Tibial artery (tissue), 4 donors: ENCODE data around the gene KRTAP1-5.
"Not testable (repeated sequence)": the region's sequence is repeated elsewhere in the genome, so short reads cannot be mapped to it uniquely, and the experiment has no call there.

Experiments used
- DNase-seq, 2 donors: peaks; one replicate each; pipeline ENCODE4 v3.0.0-alpha.2; 2019
- H3K27ac ChIP-seq, 2 donors: fragments of 200-600 bp; sonication (generic) in 1 of 2; 1 replicate in 1 of 2; 2 replicates in 1 of 2; pipeline ENCODE4 v1.5.1; 2018 to 2019; ENCODE audit warnings: mild to moderate bottlenecking in 1 of 2
- H3K27me3 ChIP-seq, 2 donors: fragments of 200-600 bp; sonication (generic) in 1 of 2; one replicate each; pipeline versions ENCODE4 v1.5.1 to v1.6.0; 2016 to 2019
- H3K36me3 ChIP-seq, 3 donors: fragments of 200-600 bp; sonication (generic) in 2 of 3; one replicate each; pipeline ENCODE4 v1.5.1; 2016 to 2019; ENCODE audit warnings: mild to moderate bottlenecking in 2 of 3
- H3K4me1 ChIP-seq, 4 donors: fragments of 200-600 bp; sonication (generic) in 2 of 4; 1 replicate in 3 of 4; 2 replicates in 1 of 4; pipeline ENCODE4 v1.5.1; 2016 to 2019
- H3K4me3 ChIP-seq, 2 donors: fragments of 200-600 bp; sonication (generic) in 1 of 2; 1 replicate in 1 of 2; 2 replicates in 1 of 2; pipeline ENCODE4 v1.5.1; 2018 to 2019; ENCODE audit warnings: mild to moderate bottlenecking in 2 of 2
- H3K9me3 ChIP-seq, 3 donors: fragments of 200-600 bp; sonication (generic) in 1 of 3; one replicate each; pipeline ENCODE4 v1.5.1; 2016 to 2019
- intact Hi-C: fragments of 100-400 bp; cut with DNase I; formaldehyde crosslinking; loops from one replicate; pipeline ENCODE4 v1.15.0; 2023; ENCODE audit warnings: low total_unique reads
- TF ChIP-seq, protein P1 (sequence below), 2 experiments: fragments of 200-600 bp in 1 of 2; fragments of 450-650 bp in 1 of 2; IDR thresholded peaks; one replicate each; pipeline ENCODE4 v1.5.1; 2017 to 2019; ENCODE audit warnings: antibody characterized with exemption in 2 of 2, mild to moderate bottlenecking in 1 of 2, moderate library complexity in 1 of 2

KRTAP1-5 gene

GRCh38 chr17:41067281-41067680, 40.3 kb upstream of the KRTAP1-5 start:
- no peak for DNase-seq
- Histone ChIP-seq H3K4me1 (peaks cover 0 to 12% (median 1%) of the 10 kb centered on the region in 4 donors), H3K27me3 (no peaks in the 10 kb centered on the region), H3K36me3 (no peaks in the 10 kb centered on the region), H3K27ac (no peak overlapping the region), H3K9me3 (no peaks in the 10 kb centered on the region), H3K4me3 (no peak overlapping the region)
- intact Hi-C loops: no loop called here
- TF ChIP-seq, protein P1, sequence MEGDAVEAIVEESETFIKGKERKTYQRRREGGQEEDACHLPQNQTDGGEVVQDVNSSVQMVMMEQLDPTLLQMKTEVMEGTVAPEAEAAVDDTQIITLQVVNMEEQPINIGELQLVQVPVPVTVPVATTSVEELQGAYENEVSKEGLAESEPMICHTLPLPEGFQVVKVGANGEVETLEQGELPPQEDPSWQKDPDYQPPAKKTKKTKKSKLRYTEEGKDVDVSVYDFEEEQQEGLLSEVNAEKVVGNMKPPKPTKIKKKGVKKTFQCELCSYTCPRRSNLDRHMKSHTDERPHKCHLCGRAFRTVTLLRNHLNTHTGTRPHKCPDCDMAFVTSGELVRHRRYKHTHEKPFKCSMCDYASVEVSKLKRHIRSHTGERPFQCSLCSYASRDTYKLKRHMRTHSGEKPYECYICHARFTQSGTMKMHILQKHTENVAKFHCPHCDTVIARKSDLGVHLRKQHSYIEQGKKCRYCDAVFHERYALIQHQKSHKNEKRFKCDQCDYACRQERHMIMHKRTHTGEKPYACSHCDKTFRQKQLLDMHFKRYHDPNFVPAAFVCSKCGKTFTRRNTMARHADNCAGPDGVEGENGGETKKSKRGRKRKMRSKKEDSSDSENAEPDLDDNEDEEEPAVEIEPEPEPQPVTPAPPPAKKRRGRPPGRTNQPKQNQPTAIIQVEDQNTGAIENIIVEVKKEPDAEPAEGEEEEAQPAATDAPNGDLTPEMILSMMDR (IDR thresholded peaks at IDR 0.05): no peak

GRCh38 chr17:41065829-41066624, 39.0 kb upstream of the KRTAP1-5 start, which contains the start of gene KRTAP2-4:
Gene KRTAP2-4 (minus strand): TSS chr17:41065879. CDS start chr17:41065845, 34 bp downstream.
- no peaks in the 10 kb centered on the region for H3K9me3 ChIP-seq
- TF ChIP-seq, protein P1 (IDR thresholded peaks at IDR 0.05): no peak
- H3K27ac ChIP-seq: no peak within 1 kb of the TSS
- H3K4me3 ChIP-seq: no peak within 1 kb of the TSS
- H3K4me1 ChIP-seq: peaks cover 0 to 24% (median 7%) of the 10 kb centered on the region in 4 donors
- intact Hi-C loops: no loop called here
- H3K36me3 ChIP-seq: no peaks in the 10 kb centered on the region
- DNase-seq: no peak
- no peaks in the 10 kb centered on the region for H3K27me3 ChIP-seq

DNA sequence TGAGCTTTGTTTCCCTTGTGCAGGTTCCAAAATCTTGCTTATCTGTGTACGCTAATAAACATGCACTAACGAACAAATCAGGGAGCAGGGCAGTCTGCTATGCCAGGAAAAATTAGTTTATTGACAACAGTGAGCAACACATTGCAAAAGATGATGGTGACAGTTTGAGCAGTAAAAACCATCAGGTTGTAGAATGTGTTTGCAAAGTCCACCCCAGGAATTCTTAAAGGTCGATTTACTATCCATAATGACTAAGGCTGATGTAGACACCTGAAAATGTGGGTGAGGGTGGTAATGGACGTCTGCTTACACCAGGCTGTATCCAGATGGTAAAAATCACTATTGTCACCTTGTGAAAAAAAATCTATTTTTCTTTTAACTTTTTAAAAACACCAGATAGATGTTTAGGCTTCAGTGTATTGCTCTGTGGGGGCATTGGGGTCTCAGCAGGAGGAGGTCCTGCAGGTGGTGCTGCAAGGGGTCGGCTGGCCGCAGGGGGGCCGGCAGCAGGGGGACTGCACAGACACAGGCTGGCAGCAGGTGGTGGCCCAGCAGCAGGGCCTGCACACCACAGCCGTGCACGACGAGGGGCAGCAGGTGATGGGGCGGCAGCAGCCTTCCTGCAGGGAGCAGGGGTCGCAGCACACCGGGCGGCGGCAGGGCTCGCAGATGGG, 38.1 kb upstream of the KRTAP1-5 start:
- intact Hi-C loops, H3K27ac ChIP-seq, H3K9me3 ChIP-seq, H3K36me3 ChIP-seq, DNase-seq, H3K27me3 ChIP-seq, H3K4me3 ChIP-seq: not testable (repeated sequence)
- peaks cover 0 to 32% (median 9%) of the 10 kb centered on the region in 4 donors for H3K4me1 ChIP-seq

- Histone ChIP-seq H3K4me1 (peaks cover 0 to 34% (median 11%) of the 10 kb centered on the region in 4 donors), H3K27me3 (no peaks in the 10 kb centered on the region), H3K36me3 (no peaks in the 10 kb centered on the region), H3K4me3 (no peak overlapping the region), H3K27ac (no peak overlapping the region), H3K9me3 (no peaks in the 10 kb centered on the region)
- TF ChIP-seq, protein P1 (IDR thresholded peaks at IDR 0.05): no peak
- DNase-seq: no peak
- intact Hi-C loops: no loop called here
Measured at GRCh38 chr17:41064301-41064700, 37.3 kb upstream of the KRTAP1-5 start.

DNA sequence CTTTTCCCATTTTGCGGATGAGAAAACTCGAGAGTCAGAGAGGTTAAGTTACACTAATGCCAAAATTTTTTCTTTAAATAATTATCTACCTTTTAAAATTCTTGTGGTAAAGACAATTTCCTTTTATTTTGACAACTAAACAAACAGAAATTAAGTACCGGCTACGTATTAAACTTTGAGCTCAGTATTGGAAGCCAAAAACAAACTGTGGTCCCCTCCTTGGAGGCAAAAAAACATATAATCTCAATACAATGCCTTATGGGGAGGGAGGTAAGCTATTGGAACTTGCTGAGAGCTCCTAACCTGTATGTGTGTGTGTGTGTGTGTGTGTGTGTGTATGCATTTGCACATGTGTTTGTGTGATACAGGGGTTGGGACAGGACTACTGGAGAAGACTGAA, 36.4 kb upstream of the KRTAP1-5 start:
- no peaks in the 10 kb centered on the region for H3K36me3 ChIP-seq
- no peaks in the 10 kb centered on the region for H3K9me3 ChIP-seq
- no peaks in the 10 kb centered on the region for H3K27me3 ChIP-seq
- H3K4me3 ChIP-seq: no peak overlapping the region
- intact Hi-C loops: no loop called here
- DNase-seq: no peak
- TF ChIP-seq, protein P1 (IDR thresholded peaks at IDR 0.05): no peak
- no peak overlapping the region for H3K27ac ChIP-seq
- H3K4me1 ChIP-seq: peaks cover 0 to 34% (median 11%) of the 10 kb centered on the region in 4 donors

- Histone ChIP-seq H3K27me3 (no peaks in the 10 kb centered on the region), H3K9me3 (no peaks in the 10 kb centered on the region), H3K4me3 (no peak overlapping the region), H3K4me1 (peaks cover 0 to 34% (median 11%) of the 10 kb centered on the region in 4 donors), H3K27ac (peak overlapping the region; percentile 57 to 65), H3K36me3 (no peaks in the 10 kb centered on the region)
- TF ChIP-seq, protein P1 (IDR thresholded peaks at IDR 0.05): no peak
- intact Hi-C loops: no loop called here
- DNase-seq: no peak
Measured at GRCh38 chr17:41061964-41062363, 35.0 kb upstream of the KRTAP1-5 start.
